Activated CD8-positive, alpha-beta memory T cell treated with anti-CD3 and anti-CD28 coated beads for 1 hour (primary cell): ENCODE results near the gene SCARF1.

Experiments
- DNase-seq, 2 donors: peaks; one replicate each; pipeline ENCODE4 v3.0.0-alpha.2; 2020; ENCODE audit warnings: low read depth in 1 of 2; ENCODE audit errors: extremely low read depth in 1 of 2

Gene SCARF1

GRCh38 chr17:1628856-1629503 lies 16.6 kb downstream of the SCARF1 start:
- peak; percentile 68 to 81 for DNase-seq

- DNase-seq, result peak in 1 of 2 donors; percentile 64
Observed at GRCh38 chr17:1627982-1628855, 17.3 kb downstream of the SCARF1 start, which contains the start of gene SLC43A2. TSS of gene SLC43A2 (minus strand) at chr17:1628834. CDS start at chr17:1627874, 960 bp downstream.

GRCh38 chr17:1627182-1627981 lies 18.1 kb downstream of the SCARF1 start:
- DNase-seq, result no peak

GRCh38 chr17:1626333-1626732 lies 19.2 kb downstream of the SCARF1 start:
- DNase-seq, result no peak

GRCh38 chr17:1625581-1625980 lies 20.0 kb downstream of the SCARF1 start:
- no peak for DNase-seq

- no peak for DNase-seq
Observed at GRCh38 chr17:1625053-1625452, 20.5 kb downstream of the SCARF1 start.

- DNase-seq, result no peak
Observed at GRCh38 chr17:1624650-1625049, 20.9 kb downstream of the SCARF1 start.

GRCh38 chr17:1623057-1623630 lies 22.4 kb downstream of the SCARF1 start:
- DNase-seq, result no peak

GRCh38 chr17:1621273-1621954 lies 24.1 kb downstream of the SCARF1 start:
- DNase-seq, result no peak

GRCh38 chr17:1620486-1620885 lies 25.0 kb downstream of the SCARF1 start:
- no peak for DNase-seq

GRCh38 chr17:1617620-1618174 lies 27.8 kb downstream of the SCARF1 start:
- DNase-seq, result no peak

- no peak for DNase-seq
Observed at GRCh38 chr17:1616101-1616500, 29.4 kb downstream of the SCARF1 start.

- DNase-seq, result no peak
Observed at GRCh38 chr17:1612400-1612799, 33.1 kb downstream of the SCARF1 start.

- DNase-seq, result no peak
Observed at GRCh38 chr17:1611715-1612114, 33.8 kb downstream of the SCARF1 start.

GRCh38 chr17:1608676-1609075 lies 36.9 kb downstream of the SCARF1 start:
- DNase-seq, result no peak

GRCh38 chr17:1607971-1608320 lies 37.6 kb downstream of the SCARF1 start:
- DNase-seq, result no peak

GRCh38 chr17:1606352-1606985 lies 39.1 kb downstream of the SCARF1 start:
- DNase-seq, result no peak

GRCh38 chr17:1605681-1606351 lies 39.7 kb downstream of the SCARF1 start:
- DNase-seq, result no peak
